GM23338 (cell line): ENCODE measurements around the gene NSG1. TPM values are rescaled to one million over a fixed set of nuclear protein-coding genes. Genes with fewer than 3 reads are reported as not detected.

Experiments
- ATAC-seq: fragments of 200-7000 bp; cut with Tn5 transposase; 3 replicates; pipeline ENCODE4 v1.9.1; 2020
- DNase-seq: peaks from one replicate; pipeline ENCODE4 v3.0.0-alpha.2; 2015; ENCODE audit warnings: low spot score
- H2AFZ ChIP-seq: fragments of 200-600 bp; sonication (generic); 2 replicates; pipeline ENCODE4 v1.8.0; 2016; ENCODE audit warnings: antibody characterized with exemption, mild to moderate bottlenecking, moderate library complexity
- H3F3A ChIP-seq: fragments of 200-600 bp; sonication (generic); replicated peaks from 2 replicates; pipeline ENCODE4 v1.8.0; 2017; ENCODE audit warnings: antibody characterized with exemption, mixed run types, low read depth
- H3K27ac ChIP-seq: fragments of 200-600 bp; sonication (generic); 2 replicates; pipeline ENCODE4 v1.6.1; 2016; ENCODE audit warnings: low read depth
- H3K27me3 ChIP-seq: fragments of 200-600 bp; sonication (generic); 2 replicates; pipeline ENCODE4 v1.8.0; 2016; ENCODE audit warnings: mild to moderate bottlenecking, mixed run types, moderate library complexity; ENCODE audit not compliant: insufficient read depth
- H3K36me3 ChIP-seq: fragments of 200-600 bp; sonication (generic); 2 replicates; pipeline ENCODE4 v1.8.0; 2016; ENCODE audit warnings: mild to moderate bottlenecking; ENCODE audit not compliant: insufficient read depth
- H3K4me1 ChIP-seq: fragments of 200-600 bp; sonication (generic); 2 replicates; pipeline ENCODE4 v1.8.0; 2016; ENCODE audit warnings: mild to moderate bottlenecking, moderate library complexity; ENCODE audit not compliant: insufficient read depth
- H3K4me2 ChIP-seq: fragments of 200-600 bp; sonication (generic); 2 replicates; pipeline ENCODE4 v1.7.1; 2017; ENCODE audit warnings: mixed run types
- H3K4me3 ChIP-seq: fragments of 200-600 bp; sonication (generic); 2 replicates; pipeline ENCODE4 v1.6.1; 2016; ENCODE audit warnings: mixed run types
- H3K79me2 ChIP-seq: fragments of 200-600 bp; sonication (generic); replicated peaks from 2 replicates; pipeline ENCODE4 v1.8.0; 2017; ENCODE audit warnings: mild to moderate bottlenecking; ENCODE audit not compliant: insufficient read depth
- H3K9me2 ChIP-seq: fragments of 200-600 bp; sonication (generic); 2 replicates; pipeline ENCODE4 v1.8.0; 2017; ENCODE audit not compliant: insufficient read depth
- H4K20me1 ChIP-seq: fragments of 200-600 bp; sonication (generic); replicated peaks from 2 replicates; pipeline ENCODE4 v1.8.0; 2017; ENCODE audit warnings: mild to moderate bottlenecking; ENCODE audit not compliant: insufficient read depth
- H3K27ac Mint-ChIP-seq: 2 replicates; pipeline ENCODE4 v1.8.0; 2020; ENCODE audit warnings: inconsistent platforms, mild to moderate bottlenecking, moderate library complexity, mixed read lengths
- H3K27me3 Mint-ChIP-seq: 3 replicates; pipeline ENCODE4 v1.8.0; 2022; ENCODE audit warnings: low read depth, mild to moderate bottlenecking, moderate library complexity, mixed read lengths, inconsistent platforms; ENCODE audit not compliant: insufficient read depth, poor library complexity
- H3K36me3 Mint-ChIP-seq: 3 replicates; pipeline ENCODE4 v1.8.0; 2021; ENCODE audit warnings: low read depth, mild to moderate bottlenecking, inconsistent platforms, moderate library complexity, mixed read lengths
- H3K4me1 Mint-ChIP-seq: 3 replicates; pipeline ENCODE4 v1.8.0; 2020; ENCODE audit warnings: mild to moderate bottlenecking, inconsistent platforms, mixed read lengths
- H3K4me3 Mint-ChIP-seq: 3 replicates; pipeline ENCODE4 v1.8.0; 2021; ENCODE audit warnings: moderate library complexity, mild to moderate bottlenecking, inconsistent platforms, mixed read lengths
- H3K9me3 Mint-ChIP-seq: 3 replicates; pipeline ENCODE4 v1.8.0; 2020; ENCODE audit warnings: moderate library complexity, mild to moderate bottlenecking, inconsistent platforms, mixed read lengths
- CREB1 ChIP-seq: fragments of 250-450 bp; sonication (Bioruptor Pico); IDR thresholded peaks from 2 replicates; pipeline ENCODE4 v1.5.0; 2020; ENCODE audit warnings: low read depth, mild to moderate bottlenecking, moderate library complexity
- EZH2 ChIP-seq: fragments of 200-600 bp; sonication (generic); IDR thresholded peaks from one replicate; pipeline ENCODE4 v1.8.0; 2017; ENCODE audit warnings: antibody characterized with exemption, mild to moderate bottlenecking, low read depth; ENCODE audit not compliant: unreplicated experiment
- EZH2phosphoT487 ChIP-seq: fragments of 200-600 bp; sonication (generic); IDR thresholded peaks from one replicate; pipeline ENCODE4 v1.8.1; 2018; ENCODE audit warnings: antibody characterized with exemption; ENCODE audit not compliant: unreplicated experiment
- JUNB ChIP-seq: IDR thresholded peaks from one replicate; pipeline ENCODE4 v1.6.1; 2016; ENCODE audit warnings: antibody characterized with exemption; ENCODE audit not compliant: unreplicated experiment
- NANOG ChIP-seq: IDR thresholded peaks from 2 replicates; pipeline ENCODE4 v1.6.1; 2016; ENCODE audit warnings: antibody characterized with exemption, borderline replicate concordance
- POLR2AphosphoS5 ChIP-seq: IDR thresholded peaks from 2 replicates; pipeline ENCODE4 v1.6.1; 2016; ENCODE audit warnings: antibody characterized with exemption, low read depth
- STAT1 ChIP-seq: IDR thresholded peaks from one replicate; pipeline ENCODE4 v1.6.1; 2016; ENCODE audit warnings: antibody characterized with exemption; ENCODE audit not compliant: unreplicated experiment
- ZNF114 ChIP-seq: fragments of 250-450 bp; sonication (Bioruptor Pico); IDR thresholded peaks from 2 replicates; pipeline ENCODE4 v1.5.0; 2020; ENCODE audit warnings: mild to moderate bottlenecking, moderate library complexity
- ZNF331 ChIP-seq: fragments of 250-450 bp; sonication (Bioruptor Pico); IDR thresholded peaks from 2 replicates; pipeline ENCODE4 v1.5.0; 2020; ENCODE audit warnings: low read depth, mild to moderate bottlenecking, moderate library complexity
- ZNF462 ChIP-seq: fragments of 250-450 bp; sonication (Bioruptor Pico); IDR thresholded peaks from 2 replicates; pipeline ENCODE4 v1.5.0; 2020; ENCODE audit warnings: mild to moderate bottlenecking, moderate library complexity
- polyA plus RNA-seq: library from polyadenylated mRNA; unstranded; fragments of >200 nt; fragmentation: Nextera tagmentation; extraction: Ambion mirVana; gene quantifications from 2 replicates; pipeline ENCODE4 v1.2.1, GENCODE V29; 2016
- total RNA-seq: library from RNA; depleted of rRNA; stranded (reverse); fragments of >200 nt; shearing (Covaris generic); gene quantifications from 2 replicates; pipeline ENCODE4 v1.2.3, GENCODE V29; 2014
- TF ChIP-seq, protein P1 (sequence below): IDR thresholded peaks from one replicate; pipeline ENCODE4 v1.6.1; 2018; ENCODE audit warnings: antibody characterized with exemption; ENCODE audit not compliant: unreplicated experiment
- TF ChIP-seq, protein P2 (sequence below): IDR thresholded peaks from 2 replicates; pipeline ENCODE4 v1.6.1; 2016; ENCODE audit warnings: antibody characterized with exemption
- TF ChIP-seq, protein P3 (sequence below), 2 experiments: fragments of 200-600 bp in 1 of 2; sonication (generic) in 1 of 2; conservative IDR thresholded peaks; 2 replicates each; pipeline versions ENCODE4 v1.5.1 to v1.6.1; 2016 to 2017; ENCODE audit warnings: antibody characterized with exemption in 2 of 2, low read depth in 2 of 2, mild to moderate bottlenecking in 2 of 2, moderate library complexity in 1 of 2

The NSG1 gene
- total and polyA plus RNA-seq, 2 experiments from 2014 or later: 17.4 to 34.5 TPM

DNA sequence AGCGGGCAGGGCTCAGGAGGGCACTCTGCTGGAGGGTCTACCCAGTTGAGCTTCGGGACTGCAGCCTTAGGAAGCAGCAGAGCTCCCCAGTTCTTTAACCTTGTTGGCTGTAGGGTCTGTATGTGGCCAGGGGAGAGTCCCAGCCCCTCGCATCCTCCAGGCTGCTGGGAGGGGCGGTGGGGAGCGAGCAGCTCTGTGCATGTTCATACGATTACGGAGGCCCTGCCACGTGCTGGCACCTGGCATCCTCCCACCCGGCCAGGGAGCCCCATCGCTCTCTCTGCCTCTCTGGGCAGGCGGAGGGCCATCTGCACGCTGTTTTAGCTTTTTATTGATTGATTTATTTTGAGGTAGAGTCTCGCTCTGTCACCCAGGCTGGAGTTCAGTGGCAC, 21.2 kb downstream of the NSG1 start:
- ATAC-seq (no peak; the same call in 2 of the 3 replicates), DNase-seq (no peak)
- Mint-ChIP-seq H3K9me3 (no peaks in the 10 kb centered on the region), H3K27ac (no peak overlapping the region), H3K27me3 (peaks cover 17% of the 10 kb centered on the region), H3K36me3 (peaks cover 14% of the 10 kb centered on the region), H3K4me1 (peaks cover 12% of the 10 kb centered on the region), H3K4me3 (no peak overlapping the region)
- H3K27ac ChIP-seq: no peak overlapping the region
- TF ChIP-seq JUNB (no peak), EZH2 (no peak), EZH2phosphoT487 (no peak), POLR2AphosphoS5 (no peak), ZNF114 (CRISPR knock-in tag) (no peak), CREB1 (no peak), ZNF462 (CRISPR knock-in tag) (no peak), ZNF331 (CRISPR knock-in tag) (no peak), NANOG (no peak), STAT1 (no peak)
- TF ChIP-seq, protein P1, sequence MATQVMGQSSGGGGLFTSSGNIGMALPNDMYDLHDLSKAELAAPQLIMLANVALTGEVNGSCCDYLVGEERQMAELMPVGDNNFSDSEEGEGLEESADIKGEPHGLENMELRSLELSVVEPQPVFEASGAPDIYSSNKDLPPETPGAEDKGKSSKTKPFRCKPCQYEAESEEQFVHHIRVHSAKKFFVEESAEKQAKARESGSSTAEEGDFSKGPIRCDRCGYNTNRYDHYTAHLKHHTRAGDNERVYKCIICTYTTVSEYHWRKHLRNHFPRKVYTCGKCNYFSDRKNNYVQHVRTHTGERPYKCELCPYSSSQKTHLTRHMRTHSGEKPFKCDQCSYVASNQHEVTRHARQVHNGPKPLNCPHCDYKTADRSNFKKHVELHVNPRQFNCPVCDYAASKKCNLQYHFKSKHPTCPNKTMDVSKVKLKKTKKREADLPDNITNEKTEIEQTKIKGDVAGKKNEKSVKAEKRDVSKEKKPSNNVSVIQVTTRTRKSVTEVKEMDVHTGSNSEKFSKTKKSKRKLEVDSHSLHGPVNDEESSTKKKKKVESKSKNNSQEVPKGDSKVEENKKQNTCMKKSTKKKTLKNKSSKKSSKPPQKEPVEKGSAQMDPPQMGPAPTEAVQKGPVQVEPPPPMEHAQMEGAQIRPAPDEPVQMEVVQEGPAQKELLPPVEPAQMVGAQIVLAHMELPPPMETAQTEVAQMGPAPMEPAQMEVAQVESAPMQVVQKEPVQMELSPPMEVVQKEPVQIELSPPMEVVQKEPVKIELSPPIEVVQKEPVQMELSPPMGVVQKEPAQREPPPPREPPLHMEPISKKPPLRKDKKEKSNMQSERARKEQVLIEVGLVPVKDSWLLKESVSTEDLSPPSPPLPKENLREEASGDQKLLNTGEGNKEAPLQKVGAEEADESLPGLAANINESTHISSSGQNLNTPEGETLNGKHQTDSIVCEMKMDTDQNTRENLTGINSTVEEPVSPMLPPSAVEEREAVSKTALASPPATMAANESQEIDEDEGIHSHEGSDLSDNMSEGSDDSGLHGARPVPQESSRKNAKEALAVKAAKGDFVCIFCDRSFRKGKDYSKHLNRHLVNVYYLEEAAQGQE: no peak
- TF ChIP-seq, protein P2, sequence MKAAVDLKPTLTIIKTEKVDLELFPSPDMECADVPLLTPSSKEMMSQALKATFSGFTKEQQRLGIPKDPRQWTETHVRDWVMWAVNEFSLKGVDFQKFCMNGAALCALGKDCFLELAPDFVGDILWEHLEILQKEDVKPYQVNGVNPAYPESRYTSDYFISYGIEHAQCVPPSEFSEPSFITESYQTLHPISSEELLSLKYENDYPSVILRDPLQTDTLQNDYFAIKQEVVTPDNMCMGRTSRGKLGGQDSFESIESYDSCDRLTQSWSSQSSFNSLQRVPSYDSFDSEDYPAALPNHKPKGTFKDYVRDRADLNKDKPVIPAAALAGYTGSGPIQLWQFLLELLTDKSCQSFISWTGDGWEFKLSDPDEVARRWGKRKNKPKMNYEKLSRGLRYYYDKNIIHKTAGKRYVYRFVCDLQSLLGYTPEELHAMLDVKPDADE: no peak
- TF ChIP-seq, protein P3, sequence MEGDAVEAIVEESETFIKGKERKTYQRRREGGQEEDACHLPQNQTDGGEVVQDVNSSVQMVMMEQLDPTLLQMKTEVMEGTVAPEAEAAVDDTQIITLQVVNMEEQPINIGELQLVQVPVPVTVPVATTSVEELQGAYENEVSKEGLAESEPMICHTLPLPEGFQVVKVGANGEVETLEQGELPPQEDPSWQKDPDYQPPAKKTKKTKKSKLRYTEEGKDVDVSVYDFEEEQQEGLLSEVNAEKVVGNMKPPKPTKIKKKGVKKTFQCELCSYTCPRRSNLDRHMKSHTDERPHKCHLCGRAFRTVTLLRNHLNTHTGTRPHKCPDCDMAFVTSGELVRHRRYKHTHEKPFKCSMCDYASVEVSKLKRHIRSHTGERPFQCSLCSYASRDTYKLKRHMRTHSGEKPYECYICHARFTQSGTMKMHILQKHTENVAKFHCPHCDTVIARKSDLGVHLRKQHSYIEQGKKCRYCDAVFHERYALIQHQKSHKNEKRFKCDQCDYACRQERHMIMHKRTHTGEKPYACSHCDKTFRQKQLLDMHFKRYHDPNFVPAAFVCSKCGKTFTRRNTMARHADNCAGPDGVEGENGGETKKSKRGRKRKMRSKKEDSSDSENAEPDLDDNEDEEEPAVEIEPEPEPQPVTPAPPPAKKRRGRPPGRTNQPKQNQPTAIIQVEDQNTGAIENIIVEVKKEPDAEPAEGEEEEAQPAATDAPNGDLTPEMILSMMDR (conservative IDR thresholded peaks at IDR 0.05; ENCODE audit: low read depth in 2 of 2): no peak
- H3K4me2 ChIP-seq: no peak overlapping the region
- no peak overlapping the region for H3K4me3 ChIP-seq
- no peaks in the 10 kb centered on the region for H3F3A ChIP-seq
- no peaks in the 10 kb centered on the region for H3K9me2 ChIP-seq
- H2AFZ ChIP-seq: no peak overlapping the region
- no peaks in the 10 kb centered on the region for H3K79me2 ChIP-seq
- H3K27me3 ChIP-seq: no peaks in the 10 kb centered on the region
- no peaks in the 10 kb centered on the region for H3K4me1 ChIP-seq
- H4K20me1 ChIP-seq: no peaks in the 10 kb centered on the region
- no peaks in the 10 kb centered on the region for H3K36me3 ChIP-seq
